ENCODE data around the gene CPTP.

The CPTP gene

GRCh38 chr1:1336931-1337792, 12.6 kb downstream of the CPTP start:
- TF ChIP-seq, protein P1, sequence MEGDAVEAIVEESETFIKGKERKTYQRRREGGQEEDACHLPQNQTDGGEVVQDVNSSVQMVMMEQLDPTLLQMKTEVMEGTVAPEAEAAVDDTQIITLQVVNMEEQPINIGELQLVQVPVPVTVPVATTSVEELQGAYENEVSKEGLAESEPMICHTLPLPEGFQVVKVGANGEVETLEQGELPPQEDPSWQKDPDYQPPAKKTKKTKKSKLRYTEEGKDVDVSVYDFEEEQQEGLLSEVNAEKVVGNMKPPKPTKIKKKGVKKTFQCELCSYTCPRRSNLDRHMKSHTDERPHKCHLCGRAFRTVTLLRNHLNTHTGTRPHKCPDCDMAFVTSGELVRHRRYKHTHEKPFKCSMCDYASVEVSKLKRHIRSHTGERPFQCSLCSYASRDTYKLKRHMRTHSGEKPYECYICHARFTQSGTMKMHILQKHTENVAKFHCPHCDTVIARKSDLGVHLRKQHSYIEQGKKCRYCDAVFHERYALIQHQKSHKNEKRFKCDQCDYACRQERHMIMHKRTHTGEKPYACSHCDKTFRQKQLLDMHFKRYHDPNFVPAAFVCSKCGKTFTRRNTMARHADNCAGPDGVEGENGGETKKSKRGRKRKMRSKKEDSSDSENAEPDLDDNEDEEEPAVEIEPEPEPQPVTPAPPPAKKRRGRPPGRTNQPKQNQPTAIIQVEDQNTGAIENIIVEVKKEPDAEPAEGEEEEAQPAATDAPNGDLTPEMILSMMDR (conservative IDR thresholded peaks at IDR 0.05; ENCODE audit: low read depth, low read length): no peak
- DNase-seq (ENCODE audit: low read depth): no peak
- no peak overlapping the region for H3K4me3 ChIP-seq (ENCODE audit: low read depth, low read length)

- TF ChIP-seq, protein P1 (conservative IDR thresholded peaks at IDR 0.05; ENCODE audit: low read depth, low read length): no peak
- DNase-seq (ENCODE audit: low read depth): no peak
- no peak overlapping the region for H3K4me3 ChIP-seq (ENCODE audit: low read depth, low read length)
These were observed 13.2 kb downstream of the CPTP start for GRCh38 chr1:1337793-1338147.

GRCh38 chr1:1338278-1338677, 13.7 kb downstream of the CPTP start:
- H3K4me3 ChIP-seq (ENCODE audit: low read depth, low read length): no peak overlapping the region
- DNase-seq (ENCODE audit: low read depth): no peak
- TF ChIP-seq, protein P1 (conservative IDR thresholded peaks at IDR 0.05; ENCODE audit: low read depth, low read length): no peak

GRCh38 chr1:1340185-1340584, 15.6 kb downstream of the CPTP start:
- H3K4me3 ChIP-seq (ENCODE audit: low read depth, low read length): no peak overlapping the region
- no peak for DNase-seq (ENCODE audit: low read depth)
- TF ChIP-seq, protein P1 (conservative IDR thresholded peaks at IDR 0.05; ENCODE audit: low read depth, low read length): no peak

- TF ChIP-seq, protein P1 (conservative IDR thresholded peaks at IDR 0.05; ENCODE audit: low read depth, low read length): no peak
These were observed 16.4 kb downstream of the CPTP start for GRCh38 chr1:1340791-1341548.

DNA sequence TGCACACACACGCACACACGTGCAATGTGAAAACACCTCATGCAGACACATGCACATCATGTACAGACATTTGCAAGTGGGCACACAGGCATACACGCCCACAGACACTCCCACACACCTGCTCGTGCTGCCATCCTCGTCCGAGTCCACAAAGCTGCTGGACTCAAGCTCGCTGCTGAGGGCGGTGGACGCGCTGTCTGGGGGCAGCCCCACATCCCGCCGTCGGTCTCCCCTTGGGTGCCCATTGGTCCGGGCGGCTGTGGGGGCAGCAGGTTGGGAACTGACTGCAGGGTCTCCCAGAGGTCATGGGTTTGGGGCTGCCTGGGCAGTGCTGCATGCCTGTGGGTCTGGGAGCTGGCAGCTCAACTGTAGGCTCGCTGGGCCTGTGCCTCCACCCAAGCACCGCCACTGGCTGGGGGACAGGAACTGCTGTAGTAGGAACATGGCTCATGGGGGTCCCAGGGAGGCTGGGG, 17.0 kb downstream of the CPTP start:
- H3K4me3 ChIP-seq (ENCODE audit: low read depth, low read length): no peak overlapping the region
- TF ChIP-seq, protein P1 (conservative IDR thresholded peaks at IDR 0.05; ENCODE audit: low read depth, low read length): no peak

More at GRCh38 chr1:1340791-1341548, 16.4 kb downstream of the CPTP start:
- no peak overlapping the region for H3K4me3 ChIP-seq (ENCODE audit: low read depth, low read length)
- DNase-seq (ENCODE audit: low read depth): no peak

More for the DNA sequence above, 17.0 kb downstream of the CPTP start:
- no peak for DNase-seq (ENCODE audit: low read depth)

Data from choroid plexus epithelial cell (primary cell).